Stimulated activated CD4-positive, alpha-beta T cell treated with anti-CD3 and anti-CD28 coated beads, Interleukin-15, amount 100 ng/mL, for 1 hour (primary cell): ENCODE measurements around the gene SHOX.
"Not testable (repeated sequence)": the region's sequence is repeated elsewhere in the genome, so short reads cannot be mapped to it uniquely, and the experiment has no call there.

ENCODE experiments used
- DNase-seq, 2 donors: peaks; one replicate each; pipeline ENCODE4 v3.0.0-alpha.2; 2020; ENCODE audit warnings: low read depth in 1 of 2, low spot score in 1 of 2

Gene SHOX

GRCh38 chrX:621705-622503 is 8.7 kb upstream of the SHOX start:
- DNase-seq = no peak

GRCh38 chrX:622802-623201 is 7.8 kb upstream of the SHOX start:
- DNase-seq = not testable (repeated sequence)

DNA sequence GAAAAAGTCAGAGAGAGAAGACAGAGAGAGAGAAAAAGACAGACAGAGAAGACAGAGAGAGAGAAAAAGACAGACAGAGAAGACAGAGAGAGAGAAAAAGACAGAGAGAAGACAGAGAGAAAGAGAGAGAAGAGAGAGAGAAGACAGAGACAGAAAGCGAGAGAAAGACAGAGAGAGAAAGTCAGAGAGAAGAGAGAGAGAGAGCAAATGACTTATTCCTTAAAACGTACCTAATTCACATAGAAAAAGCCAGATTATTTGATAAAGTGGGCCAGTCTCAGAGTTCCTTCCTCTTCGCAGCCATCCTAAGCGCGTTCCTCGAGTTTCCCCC is 7.4 kb upstream of the SHOX start:
- no peak for DNase-seq

- no peak for DNase-seq
Measured at GRCh38 chrX:623599-624315, 6.8 kb upstream of the SHOX start.

DNA sequence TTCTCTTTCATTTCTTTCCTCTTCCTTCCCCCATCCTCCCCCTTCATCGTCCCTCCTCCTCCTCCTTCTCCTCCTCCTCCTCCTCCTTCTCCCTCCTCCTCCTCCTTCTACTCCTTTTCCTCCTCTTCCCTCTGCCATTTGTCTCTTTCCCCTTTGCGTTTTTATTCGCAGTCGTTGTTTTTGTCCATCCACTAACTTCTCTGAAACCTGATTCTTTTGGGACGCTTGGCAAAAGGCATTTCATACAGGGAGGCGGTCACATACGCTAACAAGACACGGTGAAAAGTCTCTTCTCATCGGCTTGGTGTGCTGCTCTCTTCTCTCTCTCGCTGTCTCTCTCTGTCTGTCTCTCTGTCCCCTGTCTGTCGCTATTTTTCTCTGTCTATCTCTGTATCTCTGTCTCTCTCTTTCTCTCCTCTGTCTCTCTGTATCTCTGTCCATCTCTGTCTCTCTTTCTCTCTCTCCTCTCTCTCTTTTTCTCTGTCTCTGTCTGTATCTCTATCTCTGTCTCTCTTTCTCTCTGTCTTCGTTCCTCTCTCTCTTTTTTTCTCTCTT is 5.4 kb upstream of the SHOX start:
- DNase-seq = no peak

DNA sequence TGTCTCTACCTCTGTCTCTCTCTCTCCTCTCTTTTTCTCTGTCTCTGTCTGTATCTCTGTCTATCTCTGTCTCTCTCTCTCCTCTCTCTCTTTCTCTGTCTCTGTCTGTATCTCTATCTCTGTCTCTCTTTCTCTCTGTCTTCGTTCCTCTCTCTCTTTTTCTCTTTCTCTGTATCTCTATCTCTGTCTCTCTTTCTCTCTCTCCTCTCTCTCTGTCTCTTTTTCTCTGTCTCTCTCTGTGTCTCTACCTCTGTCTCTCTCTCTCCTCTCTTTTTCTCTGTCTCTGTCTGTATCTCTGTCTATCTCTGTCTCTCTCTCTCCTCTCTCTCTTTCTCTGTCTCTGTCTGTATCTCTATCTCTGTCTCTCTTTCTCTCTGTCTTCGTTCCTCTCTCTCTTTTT is 4.5 kb upstream of the SHOX start:
- not testable (repeated sequence) for DNase-seq

- no peak for DNase-seq
Measured at GRCh38 chrX:626745-627509, 3.7 kb upstream of the SHOX start.

DNA sequence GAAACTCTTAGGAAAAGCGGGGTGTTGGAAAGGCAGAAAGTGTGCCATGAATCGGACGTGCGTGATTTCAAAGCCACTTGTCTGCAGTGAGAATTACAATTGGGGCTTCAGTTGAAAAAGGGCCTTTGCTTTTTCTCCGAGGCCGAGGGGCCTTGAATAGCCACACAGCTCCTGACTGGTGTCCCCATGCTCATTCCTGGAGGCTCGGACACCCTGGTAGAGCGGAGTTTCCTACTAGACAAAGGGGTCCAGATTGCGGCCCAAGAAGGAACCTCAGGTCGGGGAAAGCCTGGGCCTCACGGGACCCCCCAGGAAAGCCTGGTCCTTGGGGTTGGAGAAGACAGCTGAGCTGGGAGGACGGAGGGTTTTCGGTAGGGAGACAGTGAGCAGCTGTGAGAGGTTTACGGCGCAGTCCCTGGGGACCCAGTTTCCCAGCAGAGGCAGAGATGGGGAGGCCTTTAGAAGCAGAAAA is 3.0 kb upstream of the SHOX start:
- no peak for DNase-seq

- no peak for DNase-seq
Measured at GRCh38 chrX:627995-628394, 2.6 kb upstream of the SHOX start.

DNA sequence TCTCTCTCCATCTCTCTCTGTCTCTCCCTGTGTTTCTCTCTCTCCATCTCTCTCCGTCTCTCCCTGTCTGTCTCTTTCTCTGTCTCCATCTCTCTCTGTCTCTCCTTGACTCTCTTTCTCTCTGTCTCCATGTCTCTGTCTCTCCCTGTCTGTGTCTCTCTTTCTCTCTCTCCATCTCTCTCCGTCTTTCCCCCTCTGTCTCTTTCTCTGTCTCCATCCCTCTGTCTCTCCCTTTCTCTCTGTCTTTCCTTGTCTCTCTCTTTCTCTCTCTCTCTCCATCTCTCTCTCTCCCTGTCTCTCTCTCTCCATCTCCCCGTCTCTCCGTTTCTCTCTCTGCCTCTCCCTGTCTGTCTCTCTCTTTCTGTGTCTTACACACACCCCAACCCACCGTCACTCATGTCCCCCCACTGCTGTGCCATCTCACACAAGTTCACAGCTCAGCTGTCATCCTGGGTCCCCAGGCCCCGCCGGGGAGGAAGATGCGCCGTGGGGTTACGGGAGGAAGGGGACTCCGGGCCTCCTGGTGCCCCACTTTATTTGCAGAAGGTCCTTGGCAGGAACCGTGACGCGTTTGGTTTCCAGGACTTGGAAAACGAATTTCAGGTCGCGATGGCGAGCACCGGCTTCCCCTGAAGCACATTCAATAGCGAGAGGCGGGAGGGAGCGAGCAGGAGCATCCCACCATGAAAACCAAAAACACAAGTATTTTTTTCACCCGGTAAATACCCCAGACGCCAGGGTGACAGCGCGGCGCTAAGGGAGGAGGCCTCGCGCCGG is 1.2 kb upstream of the SHOX start:
- DNase-seq = no peak

DNA sequence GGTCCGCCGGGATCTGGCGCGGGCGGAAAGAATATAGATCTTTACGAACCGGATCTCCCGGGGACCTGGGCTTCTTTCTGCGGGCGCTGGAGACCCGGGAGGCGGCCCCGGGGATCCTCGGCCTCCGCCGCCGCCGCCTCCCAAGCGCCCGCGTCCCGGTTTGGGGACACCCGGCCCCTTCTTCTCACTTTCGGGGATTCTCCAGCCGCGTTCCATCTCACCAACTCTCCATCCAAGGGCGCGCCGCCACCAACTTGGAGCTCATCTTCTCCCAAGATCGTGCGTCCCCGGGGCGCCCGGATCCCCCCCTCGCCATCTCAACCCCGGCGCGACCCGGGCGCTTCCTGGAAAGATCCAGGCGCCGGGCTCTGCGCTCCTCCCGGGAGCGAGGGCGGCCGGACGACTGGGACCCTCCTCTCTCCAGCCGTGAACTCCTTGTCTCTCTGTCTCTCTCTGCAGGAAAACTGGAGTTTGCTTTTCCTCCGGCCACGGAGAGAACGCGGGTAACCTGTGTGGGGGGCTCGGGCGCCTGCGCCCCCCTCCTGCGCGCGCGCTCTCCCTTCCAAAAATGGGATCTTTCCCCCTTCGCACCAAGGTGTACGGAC is 482 bp upstream of the SHOX start:
- no peak for DNase-seq

GRCh38 chrX:631802-632365 is 1.3 kb downstream of the SHOX start:
- no peak for DNase-seq

DNA sequence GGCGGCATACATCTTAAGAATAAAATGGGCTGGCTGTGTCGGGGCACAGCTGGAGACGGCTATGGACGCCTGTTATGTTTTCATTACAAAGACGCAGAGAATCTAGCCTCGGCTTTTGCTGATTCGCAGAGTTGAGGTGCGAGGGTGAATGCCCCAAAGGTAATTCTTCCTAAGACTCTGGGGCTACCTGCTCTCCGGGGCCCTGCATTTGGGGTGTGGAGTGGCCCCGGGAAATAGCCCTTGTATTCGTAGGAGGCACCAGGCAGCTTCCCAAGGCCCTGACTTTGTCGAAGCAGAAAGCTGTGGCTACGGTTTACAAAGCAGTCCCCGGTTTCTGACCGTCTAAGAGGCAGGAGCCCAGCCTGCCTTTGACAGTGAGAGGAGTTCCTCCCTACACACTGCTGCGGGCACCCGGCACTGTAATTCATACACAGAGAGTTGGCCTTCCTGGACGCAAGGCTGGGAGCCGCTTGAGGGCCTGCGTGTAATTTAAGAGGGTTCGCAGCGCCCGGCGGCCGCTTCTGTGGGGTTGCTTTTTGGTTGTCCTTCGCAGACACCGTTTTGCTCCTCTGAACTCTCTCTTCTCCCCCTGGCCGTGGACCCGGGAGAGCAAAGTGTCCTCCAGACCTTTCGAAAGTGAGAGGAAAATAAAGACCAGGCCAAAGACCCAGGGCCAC is 1.9 kb downstream of the SHOX start:
- DNase-seq = no peak

DNA sequence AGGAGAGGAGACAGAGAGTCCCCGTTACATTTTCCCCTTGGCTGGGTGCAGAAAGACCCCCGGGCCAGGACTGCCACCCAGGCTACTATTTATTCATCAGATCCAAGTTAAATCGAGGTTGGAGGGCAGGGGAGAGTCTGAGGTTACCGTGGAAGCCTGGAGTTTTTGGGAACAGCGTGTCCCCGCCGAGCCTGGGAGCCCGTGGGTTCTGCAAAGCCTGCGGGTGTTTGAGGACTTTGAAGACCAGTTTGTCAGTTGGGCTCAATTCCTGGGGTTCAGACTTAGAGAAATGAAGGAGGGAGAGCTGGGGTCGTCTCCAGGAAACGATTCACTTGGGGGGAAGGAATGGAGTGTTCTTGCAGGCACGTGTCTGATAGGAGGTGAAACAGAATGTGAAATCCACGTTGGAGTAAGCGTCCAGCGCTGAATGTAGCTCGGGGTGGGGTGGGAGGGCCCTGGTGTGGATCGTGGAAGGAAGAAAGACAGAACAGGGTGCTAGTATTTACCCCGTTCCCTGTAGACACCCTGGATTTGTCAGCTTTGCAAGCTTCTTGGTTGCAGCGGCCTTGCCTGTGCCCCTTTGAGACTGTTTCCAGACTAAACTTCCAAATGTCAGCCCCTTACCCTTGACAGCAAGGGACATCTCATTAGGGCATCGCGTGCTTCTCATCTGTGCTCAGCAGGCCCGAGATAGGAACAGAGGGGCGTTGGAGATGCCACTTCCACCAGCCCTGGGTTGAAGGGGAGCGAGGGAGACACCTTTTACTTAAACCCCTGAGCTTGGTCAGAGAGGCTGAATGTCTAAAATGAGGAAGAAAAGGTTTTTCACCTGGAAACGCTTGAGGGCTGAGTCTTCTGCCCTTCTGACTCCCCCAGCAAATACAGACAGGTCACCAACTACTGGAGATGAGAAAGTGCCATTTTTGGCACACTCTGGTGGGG is 2.7 kb downstream of the SHOX start:
- DNase-seq = no peak

DNA sequence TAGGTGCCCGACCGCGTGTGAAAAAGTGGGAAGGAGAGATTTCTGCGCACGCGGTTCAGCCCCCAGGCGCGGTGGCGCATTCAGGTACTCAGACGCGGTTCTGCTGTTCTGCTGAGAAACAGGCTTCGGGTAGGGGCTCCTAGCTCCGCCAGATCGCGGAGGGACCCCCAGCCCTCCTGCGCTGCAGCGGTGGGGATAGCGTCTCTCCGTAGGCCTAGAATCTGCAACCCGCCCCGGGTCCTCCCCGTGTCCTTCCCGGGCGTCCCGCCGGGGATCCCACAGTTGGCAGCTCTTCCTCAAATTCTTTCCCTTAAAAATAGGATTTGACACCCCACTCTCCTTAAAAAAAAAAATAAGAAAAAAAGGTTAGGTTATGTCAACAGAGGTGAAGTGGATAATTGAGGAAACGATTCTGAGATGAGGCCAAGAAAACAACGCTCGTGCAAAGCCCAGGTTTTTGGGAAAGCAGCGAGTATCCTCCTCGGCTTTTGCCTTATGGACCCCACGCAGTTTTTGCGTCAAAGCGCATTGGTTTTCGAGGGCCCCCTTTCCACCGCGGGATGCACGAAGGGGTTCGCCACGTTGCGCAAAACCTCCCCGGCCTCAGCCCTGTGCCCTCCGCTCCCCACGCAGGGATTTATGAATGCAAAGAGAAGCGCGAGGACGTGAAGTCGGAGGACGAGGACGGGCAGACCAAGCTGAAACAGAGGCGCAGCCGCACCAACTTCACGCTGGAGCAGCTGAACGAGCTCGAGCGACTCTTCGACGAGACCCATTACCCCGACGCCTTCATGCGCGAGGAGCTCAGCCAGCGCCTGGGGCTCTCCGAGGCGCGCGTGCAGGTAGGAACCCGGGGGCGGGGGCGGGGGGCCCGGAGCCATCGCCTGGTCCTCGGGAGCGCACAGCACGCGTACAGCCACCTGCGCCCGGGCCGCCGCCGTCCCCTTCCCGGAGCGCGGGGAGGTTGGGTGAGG is 3.7 kb downstream of the SHOX start:
- no peak for DNase-seq

DNA sequence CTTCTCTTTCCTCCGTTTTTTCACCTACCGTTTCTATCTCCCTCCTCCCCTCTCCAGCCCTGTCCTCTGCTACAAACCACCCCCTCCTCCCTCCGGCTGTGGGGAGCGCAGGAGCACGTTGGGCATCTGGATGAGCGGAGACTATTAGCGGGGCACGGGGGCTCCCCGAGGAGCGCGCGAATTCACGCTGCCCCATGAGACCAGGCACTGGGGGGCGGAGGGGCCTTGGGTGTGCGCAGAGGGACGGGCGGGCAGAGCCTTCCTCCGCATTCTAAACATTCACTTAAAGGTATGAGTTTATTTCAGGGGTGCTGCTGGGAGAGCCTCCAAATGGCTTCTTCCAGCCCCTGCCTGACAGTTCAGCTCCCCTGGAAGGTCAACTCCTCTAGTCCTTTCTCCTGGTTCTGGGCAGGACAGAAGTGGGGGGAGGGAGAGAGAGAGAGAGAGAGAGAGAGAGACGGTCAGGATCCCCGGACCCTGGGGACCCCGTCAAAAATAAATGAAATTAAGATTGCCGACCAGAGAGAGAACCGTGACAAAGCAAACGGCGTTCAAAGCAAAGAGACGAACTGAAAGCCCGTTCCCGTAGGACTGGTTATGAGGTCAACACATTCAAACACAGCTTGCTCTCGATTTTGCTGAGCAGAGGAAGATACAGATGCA is 5.0 kb downstream of the SHOX start:
- DNase-seq = no peak
